Trophoblast cell (in vitro differentiated cells and primary cell): Measurements from ENCODE around the gene ABCE1.

ENCODE experiments used
- DNase-seq, 2 donors: peaks; one replicate each; pipeline ENCODE4 v3.0.0-alpha.2; 2016
- H2AFZ ChIP-seq: 2 replicates; pipeline ENCODE4 v1.6.1; 2013; ENCODE audit warnings: low read length, moderate library complexity, mild to moderate bottlenecking; ENCODE audit not compliant: insufficient read depth, poor library complexity
- H2AK5ac ChIP-seq: 2 replicates; pipeline ENCODE4 v1.6.1; 2013; ENCODE audit warnings: mild to moderate bottlenecking, low read length
- H2BK120ac ChIP-seq: 2 replicates; pipeline ENCODE4 v1.6.1; 2013; ENCODE audit warnings: low read length, mild to moderate bottlenecking, moderate library complexity; ENCODE audit not compliant: insufficient read depth, poor library complexity
- H2BK12ac ChIP-seq: 2 replicates; pipeline ENCODE4 v1.6.1; 2013; ENCODE audit warnings: mild to moderate bottlenecking, low read length, moderate library complexity
- H2BK5ac ChIP-seq: 2 replicates; pipeline ENCODE4 v1.6.1; 2013; ENCODE audit warnings: low read length, low read depth, moderate library complexity, mild to moderate bottlenecking; ENCODE audit not compliant: poor library complexity
- H3K14ac ChIP-seq: 2 replicates; pipeline ENCODE4 v1.6.1; 2013; ENCODE audit warnings: mild to moderate bottlenecking, low read length
- H3K18ac ChIP-seq: 2 replicates; pipeline ENCODE4 v1.6.1; 2013; ENCODE audit warnings: mild to moderate bottlenecking, low read length
- H3K23ac ChIP-seq: 2 replicates; pipeline ENCODE4 v1.6.1; 2013; ENCODE audit warnings: low read length
- H3K27ac ChIP-seq: 2 replicates; pipeline ENCODE4 v1.5.1; 2013; ENCODE audit warnings: low read depth, mild to moderate bottlenecking, inconsistent platforms, low read length, moderate library complexity
- H3K27me3 ChIP-seq: 2 replicates; pipeline ENCODE4 v1.6.1; 2013; ENCODE audit warnings: inconsistent platforms, mild to moderate bottlenecking, low read length, moderate library complexity; ENCODE audit not compliant: insufficient read depth
- H3K36me3 ChIP-seq, 2 experiments: 1 replicate in 1 of 2; 2 replicates in 1 of 2; pipeline ENCODE4 v1.6.1; 2013; ENCODE audit warnings: low read length in 2 of 2, mild to moderate bottlenecking in 2 of 2, moderate library complexity in 1 of 2; ENCODE audit not compliant: insufficient read depth in 2 of 2, control insufficient read depth in 1 of 2
- H3K4ac ChIP-seq: 2 replicates; pipeline ENCODE4 v1.6.1; 2013; ENCODE audit warnings: low read depth, mild to moderate bottlenecking, low read length, moderate library complexity
- H3K4me1 ChIP-seq, 2 experiments: 1 replicate in 1 of 2; 2 replicates in 1 of 2; pipeline ENCODE4 v1.6.1; 2013; ENCODE audit warnings: low read length in 2 of 2, mild to moderate bottlenecking in 2 of 2, moderate library complexity in 1 of 2; ENCODE audit not compliant: insufficient read depth in 2 of 2, control insufficient read depth in 1 of 2
- H3K4me2 ChIP-seq: 2 replicates; pipeline ENCODE4 v1.6.1; 2013; ENCODE audit warnings: inconsistent platforms, mild to moderate bottlenecking, low read length, moderate library complexity
- H3K4me3 ChIP-seq: 2 replicates; pipeline ENCODE4 v1.5.1; 2013; ENCODE audit warnings: mild to moderate bottlenecking, low read depth, low read length, inconsistent platforms
- H3K79me1 ChIP-seq: one replicate; pipeline ENCODE4 v1.6.1; 2013; ENCODE audit warnings: low read length
- H3K79me2 ChIP-seq: 2 replicates; pipeline ENCODE4 v1.6.1; 2013; ENCODE audit warnings: low read length, mild to moderate bottlenecking; ENCODE audit not compliant: control insufficient read depth, insufficient read depth, poor library complexity
- H3K9ac ChIP-seq: 2 replicates; pipeline ENCODE4 v1.6.1; 2013; ENCODE audit warnings: mild to moderate bottlenecking, low read length
- H3K9me3 ChIP-seq: 2 replicates; pipeline ENCODE4 v1.6.1; 2013; ENCODE audit warnings: low read depth, mild to moderate bottlenecking, control low read depth, inconsistent platforms, low read length; ENCODE audit not compliant: insufficient read depth
- H4K12ac ChIP-seq: 2 replicates; pipeline ENCODE4 v1.6.1; 2013; ENCODE audit warnings: low read depth, mild to moderate bottlenecking, low read length, moderate library complexity
- H4K8ac ChIP-seq: 2 replicates; pipeline ENCODE4 v1.6.1; 2013; ENCODE audit warnings: low read depth, mild to moderate bottlenecking, low read length, moderate library complexity
- H4K91ac ChIP-seq: one replicate; pipeline ENCODE4 v1.6.1; 2013; ENCODE audit warnings: low read depth, mild to moderate bottlenecking, low read length, moderate library complexity
- WGBS: extraction: QIAGEN DNeasy Blood & Tissue Kit; methylation state at CpG from one replicate; pipeline ENCODE4 v1.1.7; 2013; ENCODE audit warnings: missing lambda C conversion rate; ENCODE audit not compliant: insufficient read length, insufficient coverage; ENCODE audit errors: extremely low coverage; 5-methylcytosine and 5-hydroxymethylcytosine counted together

Gene ABCE1

GRCh38 chr4:145081756-145082155 is 16.4 kb upstream of the ABCE1 start:
- Histone ChIP-seq H3K18ac (no peak overlapping the region), H3K23ac (no peak overlapping the region), H3K4me3 (no peak overlapping the region), H4K8ac (no peak overlapping the region), H3K4me1 (peaks cover 0 to 2% of the 10 kb centered on the region in 2 experiments), H3K79me2 (no peaks in the 10 kb centered on the region), H3K9ac (no peak overlapping the region), H3K14ac (no peak overlapping the region), H3K36me3 (peaks cover under 1 to 3% of the 10 kb centered on the region in 2 experiments), H3K27me3 (no peaks in the 10 kb centered on the region), H3K27ac (no peak overlapping the region), H3K9me3 (no peaks in the 10 kb centered on the region), H3K4ac (no peak overlapping the region), H2BK120ac (no peak overlapping the region), H2AFZ (no peak overlapping the region), H4K91ac (no peak overlapping the region), H2BK12ac (no peak overlapping the region), H3K79me1 (peaks cover 1% of the 10 kb centered on the region), H3K4me2 (no peak overlapping the region), H2AK5ac (no peak overlapping the region), H4K12ac (no peak overlapping the region), H2BK5ac (no peak overlapping the region)
- no CpG with 5 or more reads among the region's 1 CpG for WGBS
- DNase-seq: no peak

DNA sequence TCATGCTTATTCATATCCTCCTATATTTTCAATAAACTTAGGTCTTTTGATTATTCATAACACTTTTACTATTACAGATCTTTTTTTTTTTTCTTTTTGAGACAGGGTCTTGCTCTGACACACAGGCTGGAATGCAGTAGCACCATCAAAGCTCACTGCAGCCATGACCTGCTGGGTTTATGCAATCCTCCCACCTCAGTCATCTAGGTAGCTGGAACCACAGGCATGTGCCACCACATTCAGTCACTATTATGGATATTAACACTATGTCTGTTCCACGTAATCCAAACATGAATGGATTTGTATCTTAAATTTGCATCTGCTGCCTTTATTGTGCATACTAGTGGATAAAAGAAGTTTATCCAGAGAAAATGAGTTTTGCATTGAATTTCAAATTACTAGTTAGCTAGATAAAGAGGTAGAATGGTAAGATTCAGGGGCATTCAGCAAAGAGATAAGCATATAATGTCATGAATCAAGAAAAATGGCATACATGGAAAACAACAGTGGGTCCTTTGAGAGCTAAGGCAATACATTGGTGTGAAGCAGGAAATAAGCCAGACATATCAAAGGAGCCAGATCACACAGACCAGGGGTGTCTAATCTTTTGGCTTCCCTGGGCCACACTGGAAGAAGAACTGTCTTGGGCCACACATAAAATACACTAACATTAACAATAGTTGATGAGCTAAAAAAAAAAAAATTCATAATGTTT is 14.1 kb upstream of the ABCE1 start:
- H4K8ac ChIP-seq: no peak overlapping the region
- no peak overlapping the region for H3K18ac ChIP-seq
- no peak overlapping the region for H3K27ac ChIP-seq
- WGBS: no CpG with 5 or more reads among the region's 1 CpG
- H3K79me2 ChIP-seq: no peaks in the 10 kb centered on the region
- no peaks in the 10 kb centered on the region for H3K27me3 ChIP-seq
- H3K9ac ChIP-seq: no peak overlapping the region
- H3K36me3 ChIP-seq: peaks cover 6% of the 10 kb centered on the region in 2 experiments
- H3K14ac ChIP-seq: no peak overlapping the region
- H2AK5ac ChIP-seq: no peak overlapping the region
- H2AFZ ChIP-seq: no peak overlapping the region
- peak; percentile 81 to 84 for DNase-seq
- no peak overlapping the region for H4K91ac ChIP-seq
- no peak overlapping the region for H4K12ac ChIP-seq
- no peak overlapping the region for H2BK12ac ChIP-seq
- H2BK120ac ChIP-seq: no peak overlapping the region
- no peak overlapping the region for H3K4ac ChIP-seq
- peaks cover 0 to 2% of the 10 kb centered on the region in 2 experiments for H3K4me1 ChIP-seq
- H3K4me3 ChIP-seq: no peak overlapping the region
- H3K79me1 ChIP-seq: peaks cover 1% of the 10 kb centered on the region
- no peak overlapping the region for H3K4me2 ChIP-seq
- H2BK5ac ChIP-seq: no peak overlapping the region
- H3K23ac ChIP-seq: no peak overlapping the region
- no peaks in the 10 kb centered on the region for H3K9me3 ChIP-seq

GRCh38 chr4:145090380-145090779 is 7.7 kb upstream of the ABCE1 start:
- Histone ChIP-seq H3K9me3 (no peaks in the 10 kb centered on the region), H3K27ac (no peak overlapping the region), H2BK120ac (no peak overlapping the region), H3K4me3 (no peak overlapping the region), H2BK5ac (no peak overlapping the region), H3K4ac (no peak overlapping the region), H4K91ac (no peak overlapping the region), H3K4me1 (no peaks in the 10 kb centered on the region), H3K79me2 (no peaks in the 10 kb centered on the region), H2BK12ac (no peak overlapping the region), H3K79me1 (no peaks in the 10 kb centered on the region), H4K12ac (no peak overlapping the region), H3K23ac (no peak overlapping the region), H4K8ac (no peak overlapping the region), H3K9ac (no peak overlapping the region), H3K14ac (no peak overlapping the region), H3K18ac (no peak overlapping the region), H3K36me3 (peaks cover 6 to 17% of the 10 kb centered on the region in 2 experiments), H2AFZ (no peak overlapping the region), H2AK5ac (no peak overlapping the region), H3K4me2 (no peak overlapping the region), H3K27me3 (no peaks in the 10 kb centered on the region)
- no CpG with 5 or more reads among the region's 1 CpG for WGBS
- DNase-seq: peak in 1 of 2 donors; percentile 56

DNA sequence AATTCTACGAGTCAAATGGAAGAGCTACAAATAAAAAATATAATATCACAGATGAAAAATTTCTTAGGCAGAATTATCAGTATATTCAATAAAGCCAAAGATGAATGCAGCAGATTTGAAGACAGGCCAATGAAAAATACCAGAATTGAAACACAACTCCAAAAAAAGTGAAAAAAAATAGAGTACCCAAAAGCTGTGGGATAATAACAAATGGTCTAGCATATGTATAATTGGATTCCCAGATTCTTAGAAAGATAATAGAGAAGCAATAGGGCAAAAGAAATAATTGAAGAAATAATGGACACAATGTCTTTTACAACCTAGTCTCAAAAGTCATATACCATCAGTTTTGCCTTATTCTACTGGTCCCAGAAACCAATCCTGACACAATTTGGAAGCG is 4.5 kb upstream of the ABCE1 start:
- Histone ChIP-seq H3K36me3 (peaks cover 2 to 11% of the 10 kb centered on the region in 2 experiments), H2AFZ (no peak overlapping the region), H3K9ac (no peak overlapping the region), H3K4me1 (peaks cover 3 to 5% of the 10 kb centered on the region in 2 experiments), H3K27me3 (no peaks in the 10 kb centered on the region), H3K4me2 (no peak overlapping the region), H4K91ac (no peak overlapping the region), H4K8ac (no peak overlapping the region), H3K23ac (no peak overlapping the region), H3K4ac (no peak overlapping the region), H3K4me3 (no peak overlapping the region), H3K79me1 (peaks cover 8% of the 10 kb centered on the region), H3K18ac (no peak overlapping the region), H3K27ac (no peak overlapping the region), H2BK5ac (no peak overlapping the region), H4K12ac (no peak overlapping the region), H2BK120ac (no peak overlapping the region), H2BK12ac (no peak overlapping the region), H3K14ac (no peak overlapping the region), H3K9me3 (no peaks in the 10 kb centered on the region), H2AK5ac (no peak overlapping the region), H3K79me2 (peaks cover 7% of the 10 kb centered on the region)
- no CpG with 5 or more reads among the region's 2 CpGs for WGBS
- no peak for DNase-seq
